SK-N-SH treated with all-trans-retinoic acid at 6 μM for 48 hours (cell line): ENCODE data around the gene ZNF334.

Experiments
- ATAC-seq: fragments of 200-7000 bp; cut with Tn5 transposase; 3 replicates; pipeline ENCODE4 v1.9.1; 2020; ENCODE audit warnings: mild to moderate bottlenecking, moderate library complexity
- ARNTL ChIP-seq: fragments of 450-650 bp; formaldehyde crosslinking; IDR thresholded peaks from 2 replicates; pipeline ENCODE4 v1.5.0; 2020; ENCODE audit warnings: low read depth, mild to moderate bottlenecking, moderate library complexity, borderline replicate concordance
- BACH2 ChIP-seq: fragments of 250-450 bp; sonication (Bioruptor Pico); IDR thresholded peaks from 2 replicates; pipeline ENCODE4 v1.9.0; 2021; ENCODE audit warnings: mild to moderate bottlenecking, borderline replicate concordance
- CSDC2 ChIP-seq: fragments of 250-450 bp; sonication (Bioruptor Pico); IDR thresholded peaks from 2 replicates; pipeline ENCODE4 v1.5.0; 2020; ENCODE audit warnings: mild to moderate bottlenecking, moderate library complexity
- ESRRG ChIP-seq: fragments of 250-450 bp; sonication (Bioruptor Pico); IDR thresholded peaks from 2 replicates; pipeline ENCODE4 v1.6.1; 2021; ENCODE audit warnings: mild to moderate bottlenecking
- GLIS3 ChIP-seq: fragments of 250-450 bp; sonication (Bioruptor Pico); IDR thresholded peaks from 2 replicates; pipeline ENCODE4 v1.5.0; 2020; ENCODE audit warnings: mild to moderate bottlenecking, moderate library complexity
- ISL1 ChIP-seq: fragments of 250-450 bp; sonication (Bioruptor Pico); IDR thresholded peaks from 2 replicates; pipeline ENCODE4 v2.1.2; 2022; ENCODE audit warnings: mild to moderate bottlenecking, moderate library complexity
- PPARA ChIP-seq: fragments of 250-450 bp; sonication (Bioruptor Pico); IDR thresholded peaks from 2 replicates; pipeline ENCODE4 v1.5.0; 2020; ENCODE audit warnings: mild to moderate bottlenecking, borderline replicate concordance
- RARB ChIP-seq: fragments of 250-450 bp; sonication (Bioruptor Pico); IDR thresholded peaks from 2 replicates; pipeline ENCODE4 v1.8.0; 2021; ENCODE audit warnings: mild to moderate bottlenecking, moderate library complexity
- SNAI2 ChIP-seq: fragments of 250-450 bp; sonication (Bioruptor Pico); IDR thresholded peaks from 2 replicates; pipeline ENCODE4 v1.5.0; 2020; ENCODE audit warnings: mild to moderate bottlenecking, moderate library complexity
- TCF4 ChIP-seq: fragments of 250-450 bp; sonication (Bioruptor Pico); IDR thresholded peaks from 2 replicates; pipeline ENCODE4 v1.8.0; 2021; ENCODE audit warnings: mild to moderate bottlenecking, moderate library complexity, borderline replicate concordance
- TOX ChIP-seq: fragments of 250-450 bp; sonication (Bioruptor Pico); IDR thresholded peaks from 2 replicates; pipeline ENCODE4 v1.8.0; 2021; ENCODE audit warnings: mild to moderate bottlenecking, moderate library complexity, borderline replicate concordance
- ZC3H10 ChIP-seq: fragments of 250-450 bp; sonication (Bioruptor Pico); IDR thresholded peaks from 2 replicates; pipeline ENCODE4 v1.5.1; 2021; ENCODE audit warnings: mild to moderate bottlenecking, moderate library complexity
- ZFP3 ChIP-seq: fragments of 250-450 bp; sonication (Bioruptor Pico); IDR thresholded peaks from 2 replicates; pipeline ENCODE4 v1.5.0; 2020; ENCODE audit warnings: mild to moderate bottlenecking, moderate library complexity
- ZFP30 ChIP-seq: fragments of 450-650 bp; formaldehyde crosslinking; IDR thresholded peaks from 2 replicates; pipeline ENCODE4 v1.5.0; 2022; ENCODE audit warnings: mild to moderate bottlenecking, moderate library complexity
- ZNF565 ChIP-seq: fragments of 450-650 bp; formaldehyde crosslinking; conservative IDR thresholded peaks from 2 replicates; pipeline ENCODE4 v1.5.0; 2020; ENCODE audit warnings: low read depth, mild to moderate bottlenecking, moderate library complexity
- ZNF70 ChIP-seq: fragments of 450-650 bp; formaldehyde crosslinking; IDR thresholded peaks from 2 replicates; pipeline ENCODE4 v1.5.0; 2020; ENCODE audit warnings: mild to moderate bottlenecking, moderate library complexity
- ZNF8 ChIP-seq: fragments of 450-650 bp; formaldehyde crosslinking; IDR thresholded peaks from 2 replicates; pipeline ENCODE4 v1.5.0; 2020; ENCODE audit warnings: mild to moderate bottlenecking, moderate library complexity
- TF ChIP-seq, protein P1 (sequence below): fragments of 250-450 bp; sonication (Bioruptor Pico); IDR thresholded peaks from 2 replicates; pipeline ENCODE4 v1.5.1; 2021; ENCODE audit warnings: mild to moderate bottlenecking, moderate library complexity
- TF ChIP-seq, protein P2 (sequence below): fragments of 250-450 bp; sonication (Bioruptor Pico); IDR thresholded peaks from 2 replicates; pipeline ENCODE4 v1.8.0; 2020; ENCODE audit warnings: mild to moderate bottlenecking, moderate library complexity, borderline replicate concordance
- TF ChIP-seq, protein P3 (sequence below): fragments of 250-450 bp; sonication (Bioruptor Pico); IDR thresholded peaks from 2 replicates; pipeline ENCODE4 v1.5.0; 2020; ENCODE audit warnings: mild to moderate bottlenecking, moderate library complexity
- TF ChIP-seq, protein P4 (sequence below): fragments of 250-450 bp; sonication (Bioruptor Pico); IDR thresholded peaks from 2 replicates; pipeline ENCODE4 v1.5.1; 2020; ENCODE audit warnings: low read depth, mild to moderate bottlenecking, moderate library complexity
- TF ChIP-seq, protein P5 (sequence below): fragments of 250-450 bp; sonication (Bioruptor Pico); IDR thresholded peaks from 2 replicates; pipeline ENCODE4 v1.8.0; 2021; ENCODE audit warnings: low read depth, mild to moderate bottlenecking, moderate library complexity, borderline replicate concordance

The ZNF334 gene

DNA sequence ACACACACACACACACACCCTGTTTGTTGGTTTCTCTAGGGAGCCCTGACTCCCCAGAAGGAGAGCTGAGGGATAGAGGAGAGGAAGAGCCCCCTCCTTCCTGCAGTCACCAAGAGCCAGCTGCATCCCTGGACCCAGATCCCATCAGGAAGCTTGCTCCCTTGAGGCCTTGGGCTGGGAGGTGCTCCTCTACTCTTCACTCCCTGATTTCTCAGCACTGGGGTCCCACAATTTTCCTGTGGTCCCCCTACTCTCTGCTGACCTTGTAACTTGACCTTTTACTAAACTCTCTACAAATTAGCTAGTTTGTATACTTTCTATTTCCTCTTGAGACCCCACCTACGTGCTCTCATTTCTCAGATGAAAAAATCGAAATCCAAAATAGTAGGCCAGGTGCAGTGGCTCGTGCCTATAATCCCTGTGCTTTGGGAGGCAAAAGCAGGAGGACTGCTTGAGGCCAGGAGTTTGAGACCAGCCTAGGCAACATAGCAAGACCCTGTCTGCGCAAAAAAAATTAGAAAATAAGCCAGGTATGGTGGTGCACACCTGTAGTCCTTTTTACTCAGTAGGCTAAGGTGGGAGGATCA lies 42.1 kb upstream of the ZNF334 start:
- TF ChIP-seq CSDC2 (CRISPR knock-in tag), result no peak
- TF ChIP-seq TCF4 (CRISPR knock-in tag), result no peak
- no peak for TF ChIP-seq PPARA (CRISPR knock-in tag)
- no peak for TF ChIP-seq ZC3H10 (CRISPR knock-in tag)
- TF ChIP-seq, protein P1, sequence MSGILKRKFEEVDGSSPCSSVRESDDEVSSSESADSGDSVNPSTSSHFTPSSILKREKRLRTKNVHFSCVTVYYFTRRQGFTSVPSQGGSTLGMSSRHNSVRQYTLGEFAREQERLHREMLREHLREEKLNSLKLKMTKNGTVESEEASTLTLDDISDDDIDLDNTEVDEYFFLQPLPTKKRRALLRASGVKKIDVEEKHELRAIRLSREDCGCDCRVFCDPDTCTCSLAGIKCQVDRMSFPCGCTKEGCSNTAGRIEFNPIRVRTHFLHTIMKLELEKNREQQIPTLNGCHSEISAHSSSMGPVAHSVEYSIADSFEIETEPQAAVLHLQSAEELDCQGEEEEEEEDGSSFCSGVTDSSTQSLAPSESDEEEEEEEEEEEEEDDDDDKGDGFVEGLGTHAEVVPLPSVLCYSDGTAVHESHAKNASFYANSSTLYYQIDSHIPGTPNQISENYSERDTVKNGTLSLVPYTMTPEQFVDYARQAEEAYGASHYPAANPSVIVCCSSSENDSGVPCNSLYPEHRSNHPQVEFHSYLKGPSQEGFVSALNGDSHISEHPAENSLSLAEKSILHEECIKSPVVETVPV (CRISPR knock-in tag), result no peak
- no peak for TF ChIP-seq SNAI2 (CRISPR knock-in tag)
- no peak for TF ChIP-seq ZNF70 (CRISPR knock-in tag)
- TF ChIP-seq ZFP30 (CRISPR knock-in tag), result no peak
- no peak for TF ChIP-seq TOX (CRISPR knock-in tag)
- TF ChIP-seq BACH2, result no peak
- TF ChIP-seq ZNF8 (CRISPR knock-in tag), result no peak
- TF ChIP-seq, protein P2, sequence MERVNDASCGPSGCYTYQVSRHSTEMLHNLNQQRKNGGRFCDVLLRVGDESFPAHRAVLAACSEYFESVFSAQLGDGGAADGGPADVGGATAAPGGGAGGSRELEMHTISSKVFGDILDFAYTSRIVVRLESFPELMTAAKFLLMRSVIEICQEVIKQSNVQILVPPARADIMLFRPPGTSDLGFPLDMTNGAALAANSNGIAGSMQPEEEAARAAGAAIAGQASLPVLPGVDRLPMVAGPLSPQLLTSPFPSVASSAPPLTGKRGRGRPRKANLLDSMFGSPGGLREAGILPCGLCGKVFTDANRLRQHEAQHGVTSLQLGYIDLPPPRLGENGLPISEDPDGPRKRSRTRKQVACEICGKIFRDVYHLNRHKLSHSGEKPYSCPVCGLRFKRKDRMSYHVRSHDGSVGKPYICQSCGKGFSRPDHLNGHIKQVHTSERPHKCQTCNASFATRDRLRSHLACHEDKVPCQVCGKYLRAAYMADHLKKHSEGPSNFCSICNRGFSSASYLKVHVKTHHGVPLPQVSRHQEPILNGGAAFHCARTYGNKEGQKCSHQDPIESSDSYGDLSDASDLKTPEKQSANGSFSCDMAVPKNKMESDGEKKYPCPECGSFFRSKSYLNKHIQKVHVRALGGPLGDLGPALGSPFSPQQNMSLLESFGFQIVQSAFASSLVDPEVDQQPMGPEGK (CRISPR knock-in tag), result no peak
- TF ChIP-seq RARB (CRISPR knock-in tag), result no peak
- TF ChIP-seq ESRRG, result no peak
- TF ChIP-seq ZNF565 (CRISPR knock-in tag), result no peak
- no peak for TF ChIP-seq GLIS3
- no peak for TF ChIP-seq ZFP3 (CRISPR knock-in tag)
- TF ChIP-seq ARNTL (CRISPR knock-in tag), result no peak
- TF ChIP-seq, protein P3, sequence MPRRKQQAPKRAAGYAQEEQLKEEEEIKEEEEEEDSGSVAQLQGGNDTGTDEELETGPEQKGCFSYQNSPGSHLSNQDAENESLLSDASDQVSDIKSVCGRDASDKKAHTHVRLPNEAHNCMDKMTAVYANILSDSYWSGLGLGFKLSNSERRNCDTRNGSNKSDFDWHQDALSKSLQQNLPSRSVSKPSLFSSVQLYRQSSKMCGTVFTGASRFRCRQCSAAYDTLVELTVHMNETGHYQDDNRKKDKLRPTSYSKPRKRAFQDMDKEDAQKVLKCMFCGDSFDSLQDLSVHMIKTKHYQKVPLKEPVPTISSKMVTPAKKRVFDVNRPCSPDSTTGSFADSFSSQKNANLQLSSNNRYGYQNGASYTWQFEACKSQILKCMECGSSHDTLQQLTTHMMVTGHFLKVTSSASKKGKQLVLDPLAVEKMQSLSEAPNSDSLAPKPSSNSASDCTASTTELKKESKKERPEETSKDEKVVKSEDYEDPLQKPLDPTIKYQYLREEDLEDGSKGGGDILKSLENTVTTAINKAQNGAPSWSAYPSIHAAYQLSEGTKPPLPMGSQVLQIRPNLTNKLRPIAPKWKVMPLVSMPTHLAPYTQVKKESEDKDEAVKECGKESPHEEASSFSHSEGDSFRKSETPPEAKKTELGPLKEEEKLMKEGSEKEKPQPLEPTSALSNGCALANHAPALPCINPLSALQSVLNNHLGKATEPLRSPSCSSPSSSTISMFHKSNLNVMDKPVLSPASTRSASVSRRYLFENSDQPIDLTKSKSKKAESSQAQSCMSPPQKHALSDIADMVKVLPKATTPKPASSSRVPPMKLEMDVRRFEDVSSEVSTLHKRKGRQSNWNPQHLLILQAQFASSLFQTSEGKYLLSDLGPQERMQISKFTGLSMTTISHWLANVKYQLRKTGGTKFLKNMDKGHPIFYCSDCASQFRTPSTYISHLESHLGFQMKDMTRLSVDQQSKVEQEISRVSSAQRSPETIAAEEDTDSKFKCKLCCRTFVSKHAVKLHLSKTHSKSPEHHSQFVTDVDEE (CRISPR knock-in tag), result no peak
- TF ChIP-seq ISL1 (CRISPR knock-in tag), result no peak
- TF ChIP-seq, all 23 proteins: peak for 0
- no peak for ATAC-seq

DNA sequence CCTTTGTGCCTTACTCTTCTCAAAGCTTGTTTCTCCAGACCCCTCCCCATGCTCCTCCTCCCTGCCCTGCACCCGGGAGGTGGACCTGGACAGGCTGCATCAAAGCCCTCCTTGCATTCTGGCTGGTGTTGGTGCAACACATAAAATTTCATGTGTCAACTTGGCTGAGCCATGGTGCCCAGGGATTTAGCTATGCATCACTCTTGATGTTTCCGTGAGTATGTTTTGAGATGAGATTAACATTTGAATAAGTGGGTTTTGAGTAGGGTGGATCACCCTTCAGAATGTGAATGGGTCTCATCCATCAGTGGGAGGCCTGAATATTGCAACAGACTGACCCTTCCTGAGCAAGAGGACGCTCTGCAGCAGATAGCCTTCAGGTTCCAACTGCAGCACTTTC lies 41.5 kb upstream of the ZNF334 start:
- ATAC-seq, result no peak
- TF ChIP-seq ZNF565 (CRISPR knock-in tag) (no peak), ZC3H10 (CRISPR knock-in tag) (no peak), TOX (CRISPR knock-in tag) (no peak), CSDC2 (CRISPR knock-in tag) (no peak), GLIS3 (no peak), PPARA (CRISPR knock-in tag) (no peak), ZFP30 (CRISPR knock-in tag) (no peak), ZNF70 (CRISPR knock-in tag) (no peak), ZNF8 (CRISPR knock-in tag) (no peak), RARB (CRISPR knock-in tag) (no peak)
- TF ChIP-seq, protein P3 (CRISPR knock-in tag), result no peak
- TF ChIP-seq, protein P2 (CRISPR knock-in tag), result no peak
- TF ChIP-seq, protein P4, sequence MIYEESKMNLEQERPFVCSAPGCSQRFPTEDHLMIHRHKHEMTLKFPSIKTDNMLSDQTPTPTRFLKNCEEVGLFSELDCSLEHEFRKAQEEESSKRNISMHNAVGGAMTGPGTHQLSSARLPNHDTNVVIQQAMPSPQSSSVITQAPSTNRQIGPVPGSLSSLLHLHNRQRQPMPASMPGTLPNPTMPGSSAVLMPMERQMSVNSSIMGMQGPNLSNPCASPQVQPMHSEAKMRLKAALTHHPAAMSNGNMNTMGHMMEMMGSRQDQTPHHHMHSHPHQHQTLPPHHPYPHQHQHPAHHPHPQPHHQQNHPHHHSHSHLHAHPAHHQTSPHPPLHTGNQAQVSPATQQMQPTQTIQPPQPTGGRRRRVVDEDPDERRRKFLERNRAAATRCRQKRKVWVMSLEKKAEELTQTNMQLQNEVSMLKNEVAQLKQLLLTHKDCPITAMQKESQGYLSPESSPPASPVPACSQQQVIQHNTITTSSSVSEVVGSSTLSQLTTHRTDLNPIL (CRISPR knock-in tag), result no peak
- TF ChIP-seq, protein P1 (CRISPR knock-in tag), result no peak
- TF ChIP-seq, protein P5, sequence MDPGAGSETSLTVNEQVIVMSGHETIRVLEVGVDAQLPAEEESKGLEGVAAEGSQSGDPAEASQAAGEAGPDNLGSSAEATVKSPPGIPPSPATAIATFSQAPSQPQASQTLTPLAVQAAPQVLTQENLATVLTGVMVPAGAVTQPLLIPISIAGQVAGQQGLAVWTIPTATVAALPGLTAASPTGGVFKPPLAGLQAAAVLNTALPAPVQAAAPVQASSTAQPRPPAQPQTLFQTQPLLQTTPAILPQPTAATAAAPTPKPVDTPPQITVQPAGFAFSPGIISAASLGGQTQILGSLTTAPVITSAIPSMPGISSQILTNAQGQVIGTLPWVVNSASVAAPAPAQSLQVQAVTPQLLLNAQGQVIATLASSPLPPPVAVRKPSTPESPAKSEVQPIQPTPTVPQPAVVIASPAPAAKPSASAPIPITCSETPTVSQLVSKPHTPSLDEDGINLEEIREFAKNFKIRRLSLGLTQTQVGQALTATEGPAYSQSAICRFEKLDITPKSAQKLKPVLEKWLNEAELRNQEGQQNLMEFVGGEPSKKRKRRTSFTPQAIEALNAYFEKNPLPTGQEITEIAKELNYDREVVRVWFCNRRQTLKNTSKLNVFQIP (CRISPR knock-in tag), result no peak
